Left ventricle myocardium inferior (tissue), 1 donor: ENCODE data around the gene LENEP. TPM values are rescaled to one million over a fixed set of nuclear protein-coding genes. Genes with fewer than 3 reads are reported as not detected.
"Not testable (repeated sequence)": the region's sequence is repeated elsewhere in the genome, so short reads cannot be mapped to it uniquely, and the experiment has no call there.

ENCODE experiments used
- DNase-seq: peaks from one replicate; pipeline ENCODE4 v3.0.0-alpha.2; 2020
- H3K27ac ChIP-seq: fragments of 200-600 bp; replicated peaks from 2 replicates; pipeline ENCODE4 v1.8.0; 2021
- H3K27me3 ChIP-seq: fragments of 200-600 bp; 2 replicates; pipeline ENCODE4 v1.8.0; 2021; ENCODE audit warnings: low read depth
- H3K36me3 ChIP-seq: fragments of 200-600 bp; 2 replicates; pipeline ENCODE4 v1.8.0; 2021
- H3K4me1 ChIP-seq: fragments of 200-600 bp; 2 replicates; pipeline ENCODE4 v1.8.0; 2021
- H3K4me3 ChIP-seq: fragments of 200-600 bp; 2 replicates; pipeline ENCODE4 v1.8.0; 2021; ENCODE audit warnings: mild to moderate bottlenecking, moderate library complexity
- H3K9me3 ChIP-seq: fragments of 200-600 bp; replicated peaks from 2 replicates; pipeline ENCODE4 v1.8.0; 2021
- CTCF ChIP-seq: fragments of 200-600 bp; IDR thresholded peaks from 2 replicates; pipeline ENCODE4 v1.8.0; 2021; ENCODE audit warnings: antibody characterized with exemption, mild to moderate bottlenecking, borderline replicate concordance
- intact Hi-C: fragments of 100-400 bp; cut with micrococcal nuclease; formaldehyde crosslinking; loops from one replicate; pipeline ENCODE4 v1.11.0; 2022
- total RNA-seq: library from RNA; stranded (reverse); fragmentation: NEBNext Ultra II Directional; extraction: Animal tissue kit (Norgen Biotek cat#: 25700); gene quantifications from one replicate; pipeline ENCODE4 v1.2.1, GENCODE V29; 2021
- donor health status: DM: no; HTN: yes; CAD: no; lungs with severe emphysema.

LENEP gene
- total RNA-seq, 1 donor from 2014 or later: not detected

- peaks cover 24% of the 10 kb centered on the region for H3K36me3 ChIP-seq
- intact Hi-C loops: no loop called here
- H3K4me1 ChIP-seq: peaks cover 17% of the 10 kb centered on the region
- no peaks in the 10 kb centered on the region for H3K27me3 ChIP-seq
- no peaks in the 10 kb centered on the region for H3K9me3 ChIP-seq
- no peak for TF ChIP-seq CTCF
- H3K27ac ChIP-seq: no peak overlapping the region
- H3K4me3 ChIP-seq: no peak overlapping the region
- DNase-seq: no peak
These were observed 1.2 kb downstream of the LENEP start for GRCh38 chr1:154994591-154994990.

- Histone ChIP-seq H3K4me1 (peaks cover 23% of the 10 kb centered on the region), H3K36me3 (peaks cover 16% of the 10 kb centered on the region)
- H3K27ac ChIP-seq, H3K9me3 ChIP-seq, intact Hi-C loops, DNase-seq, H3K4me3 ChIP-seq, H3K27me3 ChIP-seq: not testable (repeated sequence)
- TF ChIP-seq CTCF: peak; percentile 51
These were observed 2.1 kb downstream of the LENEP start for GRCh38 chr1:154995301-154995983.

- Histone ChIP-seq H3K9me3 (no peaks in the 10 kb centered on the region), H3K4me1 (peaks cover 34% of the 10 kb centered on the region), H3K27me3 (no peaks in the 10 kb centered on the region), H3K36me3 (peaks cover 5% of the 10 kb centered on the region), H3K4me3 (no peak overlapping the region), H3K27ac (no peak overlapping the region)
- no peak for TF ChIP-seq CTCF
- intact Hi-C loops: no loop called here
- no peak for DNase-seq
These were observed 3.7 kb downstream of the LENEP start for GRCh38 chr1:154996966-154997701.

- Histone ChIP-seq H3K27ac (no peak overlapping the region), H3K36me3 (no peaks in the 10 kb centered on the region), H3K9me3 (no peaks in the 10 kb centered on the region), H3K4me3 (no peak overlapping the region), H3K4me1 (peaks cover 41% of the 10 kb centered on the region), H3K27me3 (no peaks in the 10 kb centered on the region)
- no peak for DNase-seq
- intact Hi-C loops: no loop called here
- no peak for TF ChIP-seq CTCF
These were observed 4.9 kb downstream of the LENEP start for GRCh38 chr1:154998201-154998780.

GRCh38 chr1:154998818-154999570, 5.6 kb downstream of the LENEP start:
- intact Hi-C loops: no loop called here
- no peaks in the 10 kb centered on the region for H3K9me3 ChIP-seq
- peak; percentile 72 for DNase-seq
- TF ChIP-seq CTCF: peak; percentile 84
- peak overlapping the region; percentile 95 for H3K4me3 ChIP-seq
- H3K27me3 ChIP-seq: no peaks in the 10 kb centered on the region
- peak overlapping the region; percentile 95 for H3K27ac ChIP-seq
- peaks cover 48% of the 10 kb centered on the region for H3K4me1 ChIP-seq
- H3K36me3 ChIP-seq: no peaks in the 10 kb centered on the region
